SK-N-SH (cell line): ENCODE measurements around the gene CISH. TPM values are rescaled to one million over a fixed set of nuclear protein-coding genes. Genes with fewer than 3 reads are reported as not detected.

Experiments used
- CTCF ChIA-PET: fragments of 300-600, 350-600 bp; formaldehyde crosslinking; extraction: SDS; loops from one replicate; lab custom pipeline; 2021; lab: Yijun Ruan, JAX
- POLR2A ChIA-PET: fragments of 350-600 bp; sonication (Branson Sonifier 250); formaldehyde crosslinking; extraction: SDS; loops from one replicate; lab custom pipeline; 2020; ENCODE audit warnings: antibody characterized with exemption, inconsistent platforms; lab: Yijun Ruan, JAX
- DNase-seq: peaks from one replicate; pipeline ENCODE4 v3.0.0; 2012
- H2AFZ ChIP-seq: fragments of 200-600 bp; sonication (generic); 2 replicates; pipeline ENCODE4 v1.8.1; 2016; ENCODE audit warnings: antibody characterized with exemption, mild to moderate bottlenecking, low read depth
- H3F3A ChIP-seq: fragments of 200-600 bp; sonication (generic); replicated peaks from 2 replicates; pipeline ENCODE3; 2016; ENCODE audit warnings: antibody characterized with exemption, mild to moderate bottlenecking; ENCODE audit not compliant: insufficient read depth
- H3K27ac ChIP-seq, 2 experiments: fragments of 200-500 bp in 1 of 2; fragments of 200-600 bp in 1 of 2; sonication (Bioruptor generic) in 1 of 2; sonication (generic), shearing (Covaris generic) in 1 of 2; 2 replicates each; pipeline versions ENCODE4 v1.5.1 to v1.6.1; 2014 to 2016; ENCODE audit warnings: low read depth in 2 of 2, inconsistent platforms in 1 of 2, low read length in 1 of 2, mild to moderate bottlenecking in 1 of 2, mixed read lengths in 1 of 2
- H3K27me3 ChIP-seq: fragments of 200-600 bp; sonication (generic), shearing (Covaris generic); 2 replicates; pipeline ENCODE4 v1.6.1; 2016; ENCODE audit warnings: mixed run types; ENCODE audit not compliant: insufficient read depth
- H3K36me3 ChIP-seq, 2 experiments: fragments of 200-500 bp in 1 of 2; fragments of 200-600 bp in 1 of 2; sonication (Bioruptor generic) in 1 of 2; sonication (generic) in 1 of 2; replicated peaks in 1 of 2; 2 replicates each; pipeline versions ENCODE3 to v1.5.1; 2014 to 2016; ENCODE audit warnings: low read length in 1 of 2, mild to moderate bottlenecking in 1 of 2; ENCODE audit not compliant: insufficient read depth in 2 of 2, control insufficient read depth in 1 of 2
- H3K4me1 ChIP-seq, 2 experiments: fragments of 200-500 bp in 1 of 2; fragments of 200-600 bp in 1 of 2; sonication (Bioruptor generic) in 1 of 2; sonication (generic), shearing (Covaris generic) in 1 of 2; 2 replicates each; pipeline versions ENCODE4 v1.5.1 to v1.6.1; 2014 to 2016; ENCODE audit warnings: low read depth in 1 of 2, low read length in 1 of 2, mixed run types in 1 of 2; ENCODE audit not compliant: insufficient read depth in 2 of 2, control insufficient read depth in 1 of 2
- H3K4me2 ChIP-seq: fragments of 200-600 bp; sonication (generic), shearing (Covaris generic); 2 replicates; pipeline ENCODE4 v1.6.1; 2017; ENCODE audit warnings: mixed run types
- H3K4me3 ChIP-seq, 2 experiments: fragments of 200-500 bp in 1 of 2; fragments of 200-600 bp in 1 of 2; sonication (Bioruptor generic) in 1 of 2; sonication (generic), shearing (Covaris generic) in 1 of 2; 2 replicates each; pipeline versions ENCODE4 v1.5.1 to v1.8.1; 2014 to 2016; ENCODE audit warnings: low read depth in 2 of 2, inconsistent platforms in 1 of 2, low read length in 1 of 2, mild to moderate bottlenecking in 1 of 2, mixed read lengths in 1 of 2, moderate library complexity in 1 of 2
- H3K79me2 ChIP-seq: fragments of 200-600 bp; sonication (generic); 2 replicates; pipeline ENCODE4 v1.8.1; 2017; ENCODE audit warnings: mild to moderate bottlenecking; ENCODE audit not compliant: insufficient read depth
- H3K9ac ChIP-seq: fragments of 200-600 bp; sonication (generic); 2 replicates; pipeline ENCODE4 v1.6.1; 2017; ENCODE audit warnings: mixed run types
- H3K9me2 ChIP-seq: fragments of 200-600 bp; sonication (generic); 2 replicates; pipeline ENCODE4 v1.6.1; 2017; ENCODE audit warnings: mixed run types
- H3K9me3 ChIP-seq: fragments of 200-600 bp; sonication (generic); 2 replicates; pipeline ENCODE4 v1.6.1; 2017; ENCODE audit warnings: mixed run types, mild to moderate bottlenecking, moderate library complexity
- H4K20me1 ChIP-seq: fragments of 200-600 bp; sonication (generic); 2 replicates; pipeline ENCODE4 v1.6.1; 2017; ENCODE audit warnings: mild to moderate bottlenecking, mixed run types; ENCODE audit not compliant: insufficient read depth
- CHD2 ChIP-seq: fragments of 150-350 bp; IDR thresholded peaks from 2 replicates; pipeline ENCODE4 v1.6.1; 2018; ENCODE audit warnings: low read length; ENCODE audit not compliant: partially characterized antibody
- ELF1 ChIP-seq: IDR thresholded peaks from 2 replicates; pipeline ENCODE4 v1.4.0; 2012
- EP300 ChIP-seq, 2 experiments: IDR thresholded peaks; 2 replicates each; pipeline versions ENCODE4 v1.4.0 to v1.6.1; 2012; ENCODE audit warnings: borderline replicate concordance in 1 of 2, low read depth in 1 of 2, low read length in 1 of 2
- FOSL2 ChIP-seq: IDR thresholded peaks from 2 replicates; pipeline ENCODE4 v1.4.0; 2012; ENCODE audit warnings: low read depth, mild to moderate bottlenecking, moderate library complexity, borderline replicate concordance
- FOXM1 ChIP-seq: IDR thresholded peaks from 2 replicates; pipeline ENCODE4 v1.4.0; 2012; ENCODE audit warnings: low read depth, mild to moderate bottlenecking
- GATA2 ChIP-seq: sonication (generic); formaldehyde crosslinking; IDR thresholded peaks from 2 replicates; pipeline ENCODE4 v1.5.0; 2020; ENCODE audit warnings: mild to moderate bottlenecking, missing genetic modification reagents
- IRF3 ChIP-seq: fragments of 150-350 bp; IDR thresholded peaks from 2 replicates; pipeline ENCODE4 v1.6.1; 2016; ENCODE audit warnings: mild to moderate bottlenecking, low read depth, low read length
- MAX ChIP-seq: IDR thresholded peaks from 2 replicates; pipeline ENCODE4 v1.4.0; 2012; ENCODE audit warnings: low read depth
- RCOR1 ChIP-seq: fragments of 150-350 bp; IDR thresholded peaks from 2 replicates; pipeline ENCODE4 v1.6.1; 2017; ENCODE audit warnings: antibody characterized with exemption, low read length
- REST ChIP-seq: IDR thresholded peaks from 2 replicates; pipeline ENCODE4 v1.6.1; 2012; ENCODE audit warnings: mild to moderate bottlenecking, low read depth, low read length, moderate library complexity
- RFX5 ChIP-seq: IDR thresholded peaks from 2 replicates; pipeline ENCODE4 v1.6.1; 2012; ENCODE audit warnings: mild to moderate bottlenecking, improper control_type of control experiment, low read length
- SIN3A ChIP-seq: IDR thresholded peaks from 2 replicates; pipeline ENCODE4 v1.6.1; 2012; ENCODE audit warnings: low read depth, mild to moderate bottlenecking, low read length, moderate library complexity, borderline replicate concordance
- TEAD4 ChIP-seq: IDR thresholded peaks from 2 replicates; pipeline ENCODE4 v1.4.0; 2012; ENCODE audit warnings: mild to moderate bottlenecking, borderline replicate concordance; ENCODE audit not compliant: insufficient read depth
- WGBS: methylation state at CpG from one replicate; pipeline ENCODE4 v1.1.6; 2017; ENCODE audit warnings: low lambda C conversion rate; 5-methylcytosine and 5-hydroxymethylcytosine counted together
- polyA plus RNA-seq, 3 experiments: library from polyadenylated mRNA; depleted of rRNA; stranded (reverse); fragments of >200 nt; gene quantifications; 2 replicates each; pipeline ENCODE4 v1.2.3, GENCODE V29; 2012
- TF ChIP-seq, protein P1 (sequence below): IDR thresholded peaks from 2 replicates; pipeline ENCODE4 v1.4.0; 2012; ENCODE audit warnings: low read depth, borderline replicate concordance

Gene CISH
- polyA plus RNA-seq, 1 of the 3 experiments (the other 2 are of a cell fraction) = 2.6 TPM

DNA sequence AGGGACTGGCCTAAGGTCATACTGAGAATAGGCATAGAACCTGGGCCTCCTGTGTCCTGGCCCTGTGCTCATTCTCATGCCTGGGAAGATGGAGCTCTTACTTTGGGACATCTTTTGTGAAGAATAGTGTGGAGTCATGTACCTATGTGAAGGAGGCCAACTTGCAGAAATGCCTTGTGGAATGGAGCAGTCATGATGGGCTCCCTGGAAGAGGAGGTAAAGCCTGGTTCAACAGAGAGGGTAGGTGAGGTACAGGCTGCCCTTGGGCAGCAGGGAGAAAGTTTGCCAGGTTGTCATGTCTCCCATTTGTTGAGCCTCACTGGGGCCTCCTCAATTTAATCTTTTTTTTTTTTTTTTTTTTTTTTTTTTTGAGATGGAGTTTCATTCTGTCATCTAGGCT lies 23.5 kb upstream of the CISH start:
- no peaks in the 10 kb centered on the region for H4K20me1 ChIP-seq
- no peaks in the 10 kb centered on the region for H3F3A ChIP-seq
- no peaks in the 10 kb centered on the region for H3K9me3 ChIP-seq
- peaks cover 8 to 34% of the 10 kb centered on the region in 2 experiments; a peak in 3 of 4 replicates for H3K4me1 ChIP-seq
- TF ChIP-seq FOXM1 (no peak), ELF1 (no peak), MAX (no peak), RFX5 (no peak)
- no peak overlapping the region for H2AFZ ChIP-seq
- POLR2A ChIA-PET = no interaction called here
- no peaks in the 10 kb centered on the region for H3K79me2 ChIP-seq
- DNase-seq = no peak
- CTCF ChIA-PET = interaction anchor here (1.1 to 14.3 kb wide), 4 partner anchors 17 to 84 kb away, joined by 4 to 162 read pairs (median 4); partner anchors contain the start of genes DOCK3 and MAPKAPK3
- H3K36me3 ChIP-seq = no peaks in the 10 kb centered on the region
- no peaks in the 10 kb centered on the region for H3K9me2 ChIP-seq
- H3K27ac ChIP-seq = no peak overlapping the region
- no peak overlapping the region for H3K9ac ChIP-seq
- no peak overlapping the region for H3K4me3 ChIP-seq
- no peak overlapping the region for H3K4me2 ChIP-seq
- H3K27me3 ChIP-seq = no peaks in the 10 kb centered on the region

DNA sequence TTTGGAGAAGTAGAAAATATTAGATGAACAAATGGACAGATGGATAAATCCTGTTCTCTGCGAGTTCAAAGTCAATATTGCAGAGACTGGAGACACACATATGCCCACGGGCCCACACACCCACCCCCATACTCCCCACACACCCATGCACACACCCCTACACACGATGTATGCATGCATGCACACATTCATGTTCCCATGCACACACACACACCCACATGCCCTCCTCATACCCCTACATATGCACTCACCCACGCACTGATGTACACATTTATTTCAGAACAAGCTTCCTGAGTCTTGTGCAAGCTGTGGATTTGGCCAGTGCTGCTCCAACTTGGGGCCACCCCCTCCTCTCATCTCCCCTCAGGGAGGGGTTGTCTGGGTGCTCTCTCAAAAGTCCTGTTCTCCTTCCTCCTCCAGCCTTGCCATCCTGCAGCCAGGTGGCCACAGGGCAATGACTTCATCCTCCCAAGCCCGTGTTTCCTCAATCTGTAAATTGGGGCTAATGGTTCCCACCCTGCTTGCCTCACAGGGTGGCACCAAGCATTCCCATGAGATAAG lies 21.7 kb upstream of the CISH start:
- DNase-seq = no peak
- Histone ChIP-seq H3K4me3 (no peak overlapping the region), H2AFZ (no peak overlapping the region), H3K9me2 (no peaks in the 10 kb centered on the region), H3F3A (no peaks in the 10 kb centered on the region), H3K36me3 (no peaks in the 10 kb centered on the region), H3K27ac (no peak overlapping the region), H3K79me2 (no peaks in the 10 kb centered on the region; the same call in 1 of the 2 replicates), H3K27me3 (no peaks in the 10 kb centered on the region), H3K4me2 (no peak overlapping the region), H3K4me1 (peaks cover 0 to 34% of the 10 kb centered on the region in 2 experiments; a peak in 2 of 4 replicates), H3K9me3 (no peaks in the 10 kb centered on the region), H4K20me1 (no peaks in the 10 kb centered on the region), H3K9ac (no peak overlapping the region)
- POLR2A ChIA-PET = interaction anchor here (0.5 kb wide), 1 partner anchor 700 kb away, joined by 6 read pairs; no protein-coding TSS in a partner anchor
- WGBS = 78% methylated on average over 5 of the region's 5 CpGs
- no peak for TF ChIP-seq SIN3A
- no peak for TF ChIP-seq CHD2
- TF ChIP-seq RCOR1 = no peak
- TF ChIP-seq EP300 (IDR thresholded peaks at IDR 0.05; ENCODE audit: borderline replicate concordance in 1 of 2, low read depth in 1 of 2, low read length in 1 of 2) = no peak
- TF ChIP-seq FOSL2 = no peak
- CTCF ChIA-PET = interaction anchor here (0.6 to 14.3 kb wide), 8 partner anchors 10 to 751 kb away, joined by 3 to 162 read pairs (median 4); partner anchors contain the start of gene MAPKAPK3

DNA sequence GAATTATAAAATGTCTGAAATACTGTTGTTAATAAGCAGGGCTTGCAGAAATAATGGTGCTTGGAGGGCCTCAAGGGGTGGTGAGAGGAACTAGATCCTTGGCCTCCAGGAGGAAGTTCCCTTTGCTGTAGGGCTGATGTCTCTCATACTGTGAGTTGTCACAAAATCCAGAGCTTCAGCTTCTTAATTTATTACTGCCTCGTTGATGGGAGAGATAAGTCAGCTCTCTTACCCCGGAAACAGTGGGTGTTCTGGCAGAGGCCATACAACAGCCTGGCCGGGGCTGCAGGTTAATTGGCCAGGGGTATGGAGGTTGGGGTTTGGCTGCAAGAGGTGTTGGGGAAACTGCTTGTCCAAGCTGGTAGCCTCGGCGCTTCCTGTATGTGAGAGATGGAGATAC lies 20.9 kb upstream of the CISH start:
- peaks cover 3 to 41% of the 10 kb centered on the region in 2 experiments; a peak in 3 of 4 replicates for H3K4me1 ChIP-seq
- H3K27ac ChIP-seq = peak overlapping the region in 1 of 2 experiments; percentile 74; a peak in 2 of 4 replicates
- H2AFZ ChIP-seq = no peak overlapping the region
- ChIA-PET CTCF (interaction anchor here (0.6 to 14.3 kb wide), 12 partner anchors 9 to 758 kb away, joined by 3 to 162 read pairs (median 3); partner anchors contain the start of genes MAPKAPK3 and RBM15B), POLR2A (interaction anchor here (1.0 kb wide), 1 partner anchor 752 kb away, joined by 3 read pairs; the partner anchor contains the start of gene MANF)
- WGBS = 50% methylated on average over 5 of the region's 5 CpGs
- no peaks in the 10 kb centered on the region for H4K20me1 ChIP-seq
- no peaks in the 10 kb centered on the region for H3F3A ChIP-seq
- H3K27me3 ChIP-seq = no peaks in the 10 kb centered on the region
- H3K9me2 ChIP-seq = no peaks in the 10 kb centered on the region
- no peak overlapping the region for H3K4me2 ChIP-seq
- H3K79me2 ChIP-seq = no peaks in the 10 kb centered on the region; the same call in 1 of the 2 replicates
- H3K9ac ChIP-seq = no peak overlapping the region
- H3K36me3 ChIP-seq = no peaks in the 10 kb centered on the region
- no peak overlapping the region for H3K4me3 ChIP-seq
- DNase-seq = peak; percentile 76
- no peaks in the 10 kb centered on the region for H3K9me3 ChIP-seq
- TF ChIP-seq TEAD4 (no peak), IRF3 (no peak), RFX5 (no peak), GATA2 (CRISPR knock-in tag) (peak; percentile 92), REST (no peak), EP300 (IDR thresholded peaks at IDR 0.05; ENCODE audit: borderline replicate concordance in 1 of 2, low read depth in 1 of 2, low read length in 1 of 2) (peak in 1 of 2 experiments; percentile 78; a peak in 2 of 4 replicates), CHD2 (peak; percentile 45)
- TF ChIP-seq, protein P1, sequence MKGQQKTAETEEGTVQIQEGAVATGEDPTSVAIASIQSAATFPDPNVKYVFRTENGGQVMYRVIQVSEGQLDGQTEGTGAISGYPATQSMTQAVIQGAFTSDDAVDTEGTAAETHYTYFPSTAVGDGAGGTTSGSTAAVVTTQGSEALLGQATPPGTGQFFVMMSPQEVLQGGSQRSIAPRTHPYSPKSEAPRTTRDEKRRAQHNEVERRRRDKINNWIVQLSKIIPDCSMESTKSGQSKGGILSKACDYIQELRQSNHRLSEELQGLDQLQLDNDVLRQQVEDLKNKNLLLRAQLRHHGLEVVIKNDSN = no peak
